ENCODE measurements around the gene PAF1. TPM values are rescaled to one million over a fixed set of nuclear protein-coding genes. Genes with fewer than 3 reads are reported as not detected.

PAF1 gene
- total RNA-seq, 1 donor from 2014 or later = 63.4 TPM

- no peak overlapping the region for H3K4me3 ChIP-seq (ENCODE audit: low read depth, low read length)
- TF ChIP-seq CTCF (conservative IDR thresholded peaks at IDR 0.05; ENCODE audit: low read depth, low read length) = no peak
- DNase-seq (ENCODE audit: low read depth) = no peak
Measured at GRCh38 chr19:39433480-39434079, 42.7 kb upstream of the PAF1 start.

GRCh38 chr19:39432677-39433025, 41.7 kb upstream of the PAF1 start:
- no peak for TF ChIP-seq CTCF (conservative IDR thresholded peaks at IDR 0.05; ENCODE audit: low read depth, low read length)
- H3K4me3 ChIP-seq (ENCODE audit: low read depth, low read length) = no peak overlapping the region
- DNase-seq (ENCODE audit: low read depth) = no peak

- DNase-seq (ENCODE audit: low read depth) = no peak
- no peak for TF ChIP-seq CTCF (conservative IDR thresholded peaks at IDR 0.05; ENCODE audit: low read depth, low read length)
- H3K4me3 ChIP-seq (ENCODE audit: low read depth, low read length) = no peak overlapping the region
Measured at GRCh38 chr19:39430675-39431593, 40.0 kb upstream of the PAF1 start.

- H3K4me3 ChIP-seq (ENCODE audit: low read depth, low read length) = no peak overlapping the region
- no peak for TF ChIP-seq CTCF (conservative IDR thresholded peaks at IDR 0.05; ENCODE audit: low read depth, low read length)
- DNase-seq (ENCODE audit: low read depth) = no peak
Measured at GRCh38 chr19:39428283-39429112, 37.6 kb upstream of the PAF1 start.

GRCh38 chr19:39427707-39428106, 36.8 kb upstream of the PAF1 start:
- TF ChIP-seq CTCF (conservative IDR thresholded peaks at IDR 0.05; ENCODE audit: low read depth, low read length) = no peak
- no peak for DNase-seq (ENCODE audit: low read depth)
- H3K4me3 ChIP-seq (ENCODE audit: low read depth, low read length) = no peak overlapping the region

- TF ChIP-seq CTCF (conservative IDR thresholded peaks at IDR 0.05; ENCODE audit: low read depth, low read length) = no peak
- H3K4me3 ChIP-seq (ENCODE audit: low read depth, low read length) = no peak overlapping the region
- no peak for DNase-seq (ENCODE audit: low read depth)
Measured at GRCh38 chr19:39426170-39426569, 35.3 kb upstream of the PAF1 start.

Data from epithelial cell of proximal tubule (primary cell).